Tibial nerve (tissue), 4 donors: ENCODE data around the gene KCMF1. TPM values are rescaled to one million over a fixed set of nuclear protein-coding genes. Genes with fewer than 3 reads are reported as not detected.

Source experiments
- DNase-seq, 2 donors: peaks; one replicate each; pipeline ENCODE4 v3.0.0-alpha.2; 2019; ENCODE audit warnings: low spot score in 2 of 2
- H3K27ac ChIP-seq, 4 donors: fragments of 200-600 bp; sonication (generic) in 3 of 4; one replicate each; pipeline ENCODE4 v1.5.1; 2017 to 2019; ENCODE audit warnings: mild to moderate bottlenecking in 1 of 4
- H3K27me3 ChIP-seq, 2 donors: fragments of 200-600 bp; sonication (generic) in 1 of 2; one replicate each; pipeline versions ENCODE4 v1.5.1 to v1.6.0; 2017 to 2019
- H3K36me3 ChIP-seq, 3 donors: fragments of 200-600 bp; sonication (generic); one replicate each; pipeline ENCODE4 v1.5.1; 2018 to 2019
- H3K4me1 ChIP-seq, 4 donors: fragments of 200-600 bp; sonication (generic) in 3 of 4; one replicate each; pipeline ENCODE4 v1.5.1; 2017 to 2019
- H3K4me3 ChIP-seq, 4 donors: fragments of 200-600 bp; sonication (generic) in 3 of 4; one replicate each; pipeline ENCODE4 v1.5.1; 2017 to 2019; ENCODE audit warnings: mild to moderate bottlenecking in 1 of 4, moderate library complexity in 1 of 4
- H3K9me3 ChIP-seq, 4 donors: fragments of 200-600 bp; sonication (generic) in 3 of 4; one replicate each; pipeline ENCODE4 v1.5.1; 2017 to 2019
- CTCF ChIP-seq, 5 experiments: fragments of 200-600 bp in 3 of 5; fragments of 450-650 bp in 2 of 5; sonication (generic) in 3 of 5; IDR thresholded peaks; one replicate each; pipeline ENCODE4 v1.5.1; 2016 to 2019; ENCODE audit warnings: antibody characterized with exemption in 5 of 5, mild to moderate bottlenecking in 3 of 5, moderate library complexity in 2 of 5
- EP300 ChIP-seq, 2 donors: sonication (generic); formaldehyde crosslinking; IDR thresholded peaks; one replicate each; pipeline ENCODE4 v1.6.1; 2017; ENCODE audit warnings: antibody characterized with exemption in 2 of 2, mild to moderate bottlenecking in 1 of 2
- POLR2A ChIP-seq, 2 donors: fragments of 450-650 bp; IDR thresholded peaks; one replicate each; pipeline ENCODE4 v1.6.1; 2017; ENCODE audit warnings: antibody characterized with exemption in 2 of 2, mild to moderate bottlenecking in 2 of 2, moderate library complexity in 2 of 2
- WGBS, 2 donors: methylation state at CpG; one replicate each; pipeline ENCODE4 v1.1.5; 2018; 5-methylcytosine and 5-hydroxymethylcytosine counted together
- total RNA-seq, 4 donors: library from RNA; depleted of rRNA; stranded (reverse); fragments of >200 nt; gene quantifications; one replicate each; pipeline ENCODE4 v1.1.0, GENCODE V29; 2016

Gene KCMF1
- total RNA-seq, 4 donors from 2014 or later: 22.9 to 35.1 (median 29.7) TPM

- Histone ChIP-seq H3K4me3 (no peak overlapping the region), H3K27me3 (peaks cover 0 to 6% of the 10 kb centered on the region in 2 donors), H3K36me3 (no peaks in the 10 kb centered on the region), H3K27ac (no peak overlapping the region), H3K9me3 (no peaks in the 10 kb centered on the region), H3K4me1 (no peaks in the 10 kb centered on the region)
- DNase-seq: no peak
- 48 to 59% methylated on average over 5 to 6 of the region's 6 CpGs for WGBS, 2 donors
- TF ChIP-seq CTCF (IDR thresholded peaks at IDR 0.05) (no peak), POLR2A (IDR thresholded peaks at IDR 0.05) (no peak), EP300 (IDR thresholded peaks at IDR 0.05) (no peak)
Observed at GRCh38 chr2:85089585-85089984, 118.6 kb downstream of the KCMF1 start.

DNA sequence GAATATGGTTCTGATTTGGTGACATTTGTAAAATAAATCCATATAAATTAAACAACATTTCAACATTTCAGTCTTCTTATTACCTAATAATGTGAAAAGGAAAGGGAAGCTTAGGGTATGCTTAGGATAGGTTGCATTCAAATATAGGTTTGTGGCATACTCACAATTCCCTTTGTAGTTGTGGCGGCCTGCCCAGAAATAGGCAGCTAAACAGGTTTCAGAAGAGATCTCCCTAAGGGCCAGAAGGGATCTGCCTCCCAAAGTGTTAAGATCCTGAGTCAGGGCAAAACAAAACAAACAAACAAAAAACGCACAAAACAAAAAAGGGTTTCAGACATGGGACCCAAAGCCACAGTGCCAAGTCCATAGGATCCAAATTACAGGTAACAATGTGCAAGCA lies 120.9 kb downstream of the KCMF1 start:
- H3K27me3 ChIP-seq: peaks cover 0 to 6% of the 10 kb centered on the region in 2 donors
- 72 to 79% methylated on average over 2 of the region's 2 CpGs for WGBS, 2 donors
- no peak for DNase-seq

DNA sequence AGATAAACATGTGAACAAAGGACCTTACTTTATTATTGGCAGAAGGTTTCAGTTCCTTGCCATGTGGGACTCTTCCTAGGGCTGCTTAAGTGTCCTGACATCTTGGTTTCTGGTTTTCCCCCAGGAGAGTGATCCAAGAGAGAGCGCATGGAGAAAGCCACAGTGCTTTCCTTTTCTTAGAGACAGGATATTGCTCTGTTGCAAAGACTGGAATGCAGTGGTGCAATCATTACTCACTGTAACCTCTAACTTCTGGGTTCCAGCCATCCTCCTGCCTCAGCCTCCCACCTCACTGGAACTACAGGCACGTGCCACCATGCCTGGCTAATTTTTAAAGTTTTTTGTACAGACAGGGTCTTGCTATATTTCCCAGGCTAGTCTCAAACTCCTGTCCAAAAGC lies 124.1 kb downstream of the KCMF1 start:
- Histone ChIP-seq H3K4me1 (no peaks in the 10 kb centered on the region), H3K27me3 (no peaks in the 10 kb centered on the region), H3K9me3 (no peaks in the 10 kb centered on the region), H3K4me3 (no peak overlapping the region), H3K36me3 (no peaks in the 10 kb centered on the region), H3K27ac (no peak overlapping the region)
- DNase-seq: no peak
- WGBS, 2 donors: 69 to 72% methylated on average over 2 of the region's 2 CpGs
- TF ChIP-seq CTCF (IDR thresholded peaks at IDR 0.05) (no peak), EP300 (IDR thresholded peaks at IDR 0.05) (no peak), POLR2A (IDR thresholded peaks at IDR 0.05) (no peak)

More for the DNA sequence above, 120.9 kb downstream of the KCMF1 start:
- no peaks in the 10 kb centered on the region for H3K4me1 ChIP-seq
- H3K4me3 ChIP-seq: no peak overlapping the region
- no peaks in the 10 kb centered on the region for H3K9me3 ChIP-seq
- no peak overlapping the region for H3K27ac ChIP-seq
- H3K36me3 ChIP-seq: no peaks in the 10 kb centered on the region
- no peak for TF ChIP-seq EP300 (IDR thresholded peaks at IDR 0.05)
- TF ChIP-seq CTCF (IDR thresholded peaks at IDR 0.05): no peak
- no peak for TF ChIP-seq POLR2A (IDR thresholded peaks at IDR 0.05)

DNA sequence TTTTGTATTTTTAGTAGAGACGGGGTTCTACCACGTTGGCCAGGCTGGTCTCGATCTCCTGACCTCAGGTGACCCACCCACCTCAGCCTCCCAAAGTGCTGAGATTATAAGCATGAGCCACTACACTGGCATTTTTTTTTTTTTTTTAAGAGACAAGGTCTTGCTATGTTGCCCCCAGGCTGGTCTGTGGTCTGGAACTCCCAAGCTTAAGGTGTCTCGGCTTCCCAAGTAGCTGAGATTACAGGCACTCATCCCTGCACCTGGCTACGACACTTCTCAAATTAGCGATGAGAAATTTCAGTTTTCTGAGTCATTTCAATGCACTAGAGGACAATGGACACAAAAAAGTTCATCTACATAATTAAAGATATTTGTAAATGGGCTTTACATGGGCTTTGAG lies 125.7 kb downstream of the KCMF1 start:
- Histone ChIP-seq H3K27ac (no peak overlapping the region), H3K4me1 (no peaks in the 10 kb centered on the region), H3K9me3 (no peaks in the 10 kb centered on the region), H3K4me3 (no peak overlapping the region), H3K36me3 (no peaks in the 10 kb centered on the region), H3K27me3 (no peaks in the 10 kb centered on the region)
- 85 to 87% methylated on average over 6 of the region's 6 CpGs for WGBS, 2 donors
- TF ChIP-seq CTCF (IDR thresholded peaks at IDR 0.05) (no peak), EP300 (IDR thresholded peaks at IDR 0.05) (no peak), POLR2A (IDR thresholded peaks at IDR 0.05) (no peak)
- DNase-seq: no peak

DNA sequence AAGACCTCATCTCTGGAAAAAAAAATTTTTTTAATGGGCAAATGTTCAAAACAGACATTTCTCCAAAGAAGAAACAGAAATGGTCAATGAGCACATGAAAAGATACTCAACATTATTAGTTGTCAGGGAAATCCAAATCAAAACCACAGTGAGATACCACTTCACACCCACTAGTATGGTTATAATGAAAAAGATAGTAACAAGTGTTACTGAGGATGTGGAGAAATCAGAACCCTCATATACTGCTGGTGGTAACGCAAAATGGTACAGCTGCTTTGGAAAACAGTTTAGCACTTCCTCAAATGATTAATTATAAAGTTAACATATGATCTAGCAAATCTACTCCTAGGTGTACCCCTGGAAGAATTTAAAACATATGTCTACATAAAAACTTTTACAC lies 133.3 kb downstream of the KCMF1 start:
- Histone ChIP-seq H3K4me1 (no peaks in the 10 kb centered on the region), H3K9me3 (no peaks in the 10 kb centered on the region), H3K27ac (no peak overlapping the region), H3K27me3 (no peaks in the 10 kb centered on the region), H3K36me3 (no peaks in the 10 kb centered on the region), H3K4me3 (no peak overlapping the region)
- DNase-seq: no peak
- 77 to 80% methylated on average over 1 of the region's 1 CpG for WGBS, 2 donors
- no peak for TF ChIP-seq POLR2A (IDR thresholded peaks at IDR 0.05)
- TF ChIP-seq EP300 (IDR thresholded peaks at IDR 0.05): no peak
- no peak for TF ChIP-seq CTCF (IDR thresholded peaks at IDR 0.05)
